ENCODE data around the gene METTL24.
"Not testable (repeated sequence)": the region's sequence is repeated elsewhere in the genome, so short reads cannot be mapped to it uniquely, and the experiment has no call there.

METTL24 gene

DNA sequence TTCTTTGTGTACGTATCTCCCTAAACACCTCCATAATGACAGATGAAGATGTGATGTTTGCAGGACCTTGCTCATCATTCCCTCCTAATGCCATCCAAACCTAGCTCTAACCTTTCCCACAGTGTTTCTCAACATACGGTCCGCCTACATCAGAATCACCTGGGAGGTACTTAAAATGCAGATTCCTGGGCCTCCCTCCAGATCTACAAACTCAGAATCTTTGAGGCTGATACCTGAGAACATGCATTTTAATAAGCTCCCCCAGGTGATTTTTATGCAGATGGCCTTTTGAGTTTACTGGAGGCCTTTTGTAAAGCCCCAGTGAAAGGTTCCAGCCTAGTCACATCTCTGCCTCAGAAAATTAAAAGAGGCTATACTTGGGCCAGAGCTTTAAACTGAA, 40.5 kb downstream of the METTL24 start:
- H3K4me3 ChIP-seq (ENCODE audit: low read depth, low read length): no peak overlapping the region
- TF ChIP-seq, protein P1, sequence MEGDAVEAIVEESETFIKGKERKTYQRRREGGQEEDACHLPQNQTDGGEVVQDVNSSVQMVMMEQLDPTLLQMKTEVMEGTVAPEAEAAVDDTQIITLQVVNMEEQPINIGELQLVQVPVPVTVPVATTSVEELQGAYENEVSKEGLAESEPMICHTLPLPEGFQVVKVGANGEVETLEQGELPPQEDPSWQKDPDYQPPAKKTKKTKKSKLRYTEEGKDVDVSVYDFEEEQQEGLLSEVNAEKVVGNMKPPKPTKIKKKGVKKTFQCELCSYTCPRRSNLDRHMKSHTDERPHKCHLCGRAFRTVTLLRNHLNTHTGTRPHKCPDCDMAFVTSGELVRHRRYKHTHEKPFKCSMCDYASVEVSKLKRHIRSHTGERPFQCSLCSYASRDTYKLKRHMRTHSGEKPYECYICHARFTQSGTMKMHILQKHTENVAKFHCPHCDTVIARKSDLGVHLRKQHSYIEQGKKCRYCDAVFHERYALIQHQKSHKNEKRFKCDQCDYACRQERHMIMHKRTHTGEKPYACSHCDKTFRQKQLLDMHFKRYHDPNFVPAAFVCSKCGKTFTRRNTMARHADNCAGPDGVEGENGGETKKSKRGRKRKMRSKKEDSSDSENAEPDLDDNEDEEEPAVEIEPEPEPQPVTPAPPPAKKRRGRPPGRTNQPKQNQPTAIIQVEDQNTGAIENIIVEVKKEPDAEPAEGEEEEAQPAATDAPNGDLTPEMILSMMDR (IDR thresholded peaks at IDR 0.05; ENCODE audit: low read depth, low read length): no peak

DNA sequence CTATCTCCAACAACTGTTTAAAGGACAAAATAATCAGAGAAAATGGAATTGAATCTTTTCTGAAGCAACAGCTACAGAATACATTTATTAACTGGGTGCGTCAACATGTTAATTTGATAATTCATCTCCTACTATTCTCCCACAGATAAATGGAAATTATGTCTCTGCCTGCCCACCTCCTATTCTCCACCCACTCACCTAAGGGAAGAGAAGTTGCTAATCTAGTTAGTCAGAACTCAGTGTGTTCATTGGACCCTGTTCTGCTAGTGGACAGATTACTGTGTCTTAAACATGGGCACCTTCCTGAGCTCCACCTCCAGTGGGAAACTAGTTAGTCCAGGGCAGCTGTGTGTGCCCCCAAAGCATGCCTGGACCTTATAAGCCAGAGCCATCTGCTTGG, 41.0 kb downstream of the METTL24 start:
- H3K4me3 ChIP-seq (ENCODE audit: low read depth, low read length): no peak overlapping the region
- TF ChIP-seq, protein P1 (IDR thresholded peaks at IDR 0.05; ENCODE audit: low read depth, low read length): no peak

DNA sequence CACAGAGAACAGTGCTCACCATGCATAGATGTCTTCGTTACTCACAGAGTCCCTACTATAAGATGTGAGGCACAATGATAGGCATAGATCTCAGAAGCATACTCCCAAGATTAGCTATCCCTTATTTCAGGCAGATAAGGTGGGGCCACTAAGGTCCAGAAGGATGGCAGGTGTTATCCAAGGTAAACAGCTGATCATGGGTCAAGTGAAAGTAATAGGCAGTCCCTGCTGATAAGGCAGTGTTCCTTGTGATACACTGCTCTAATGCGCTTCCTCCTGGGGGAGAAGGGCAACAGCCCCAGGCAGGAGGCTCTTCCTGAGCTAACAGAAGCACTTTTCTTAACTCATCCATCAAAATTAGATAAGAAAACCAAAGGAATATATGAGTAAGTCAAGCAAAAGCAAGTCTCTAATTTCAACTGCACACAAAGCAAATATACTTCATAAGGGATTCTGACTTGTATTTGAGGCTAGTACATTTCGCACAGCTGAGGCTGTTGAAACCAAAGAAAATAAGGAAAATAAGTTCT, 42.2 kb downstream of the METTL24 start:
- TF ChIP-seq, protein P1 (IDR thresholded peaks at IDR 0.05; ENCODE audit: low read depth, low read length): no peak
- H3K4me3 ChIP-seq (ENCODE audit: low read depth, low read length): no peak overlapping the region

DNA sequence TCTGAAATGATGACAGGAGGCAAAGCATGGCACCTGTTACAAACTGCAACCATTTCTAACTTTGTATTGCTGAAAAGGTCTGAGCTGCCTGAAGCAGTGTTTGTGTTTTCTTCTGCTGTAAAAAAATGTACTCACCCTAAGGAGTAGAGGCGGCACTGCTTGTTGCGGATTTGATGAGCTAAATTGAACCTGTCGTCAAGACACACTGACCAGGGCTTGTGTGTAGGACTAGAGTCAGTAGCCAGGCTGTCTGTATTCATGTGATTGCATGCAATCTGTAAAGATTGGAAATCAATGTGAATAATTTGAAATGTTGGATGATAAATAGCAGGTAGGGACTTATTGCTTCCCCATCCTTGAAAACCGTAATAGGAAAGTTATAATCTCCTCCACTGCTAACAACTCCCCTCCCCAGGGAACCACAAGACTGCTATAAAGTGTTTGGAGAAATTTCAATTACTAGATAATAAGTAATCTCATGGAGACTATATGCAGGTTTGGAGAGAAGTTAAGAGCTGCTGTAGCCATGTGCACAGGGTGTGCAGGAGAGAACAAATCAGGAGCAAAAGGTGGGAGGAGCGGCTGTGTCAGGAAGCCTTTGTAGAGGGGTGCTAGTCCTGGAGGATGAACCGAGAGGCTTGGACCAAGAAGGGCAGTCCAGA, 42.8 kb downstream of the METTL24 start:
- TF ChIP-seq, protein P1 (IDR thresholded peaks at IDR 0.05; ENCODE audit: low read depth, low read length): no peak
- H3K4me3 ChIP-seq (ENCODE audit: low read depth, low read length): no peak overlapping the region

DNA sequence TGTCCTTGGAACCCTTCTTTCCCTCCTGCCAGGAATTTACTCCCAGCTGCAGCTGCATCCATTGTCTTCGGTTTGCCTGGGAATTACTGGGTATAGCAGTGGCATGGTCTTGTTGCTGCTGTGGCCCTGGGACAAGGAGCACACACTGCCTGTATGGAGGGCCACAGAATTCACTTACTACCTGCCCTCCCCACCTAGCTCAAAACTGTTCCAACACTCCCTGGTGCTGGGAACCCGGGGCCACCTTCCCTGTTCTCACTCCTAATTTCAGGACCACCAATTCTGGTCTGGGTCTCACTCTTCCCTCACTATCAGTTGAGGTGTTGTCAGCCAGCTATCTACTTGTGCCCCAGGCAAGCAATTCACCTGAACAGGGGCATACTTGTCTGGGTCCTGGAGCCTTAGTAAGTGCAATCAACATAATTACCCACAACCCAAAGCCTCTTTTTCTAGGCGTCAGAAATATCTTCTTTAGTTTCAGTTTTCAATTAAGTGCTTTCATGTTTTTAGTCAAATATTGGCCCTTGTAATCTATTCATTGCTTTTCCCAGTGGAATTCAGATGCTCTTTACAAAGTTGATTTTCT, 47.2 kb downstream of the METTL24 start:
- TF ChIP-seq, protein P1 (IDR thresholded peaks at IDR 0.05; ENCODE audit: low read depth, low read length): no peak
- H3K4me3 ChIP-seq (ENCODE audit: low read depth, low read length): no peak overlapping the region

DNA sequence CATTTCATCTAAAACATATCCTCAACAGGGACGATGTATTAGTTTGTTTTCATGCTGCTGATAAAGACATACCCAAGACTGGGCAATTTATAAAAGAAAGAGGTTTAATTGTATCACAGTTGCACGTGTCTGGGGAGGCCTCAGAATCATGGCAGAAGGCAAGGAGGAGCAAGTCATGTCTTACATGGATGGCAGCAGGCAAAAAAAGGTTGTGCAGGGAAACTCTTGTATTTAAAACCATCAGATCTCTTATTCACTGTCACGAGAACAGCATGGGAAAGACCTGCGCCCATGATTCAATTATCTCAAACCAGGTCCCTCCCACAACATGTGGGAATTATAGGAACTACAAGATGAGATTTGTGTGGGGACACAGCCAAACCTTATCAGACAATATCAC, 48.7 kb downstream of the METTL24 start:
- not testable (repeated sequence) for H3K4me3 ChIP-seq (ENCODE audit: low read depth, low read length)

DNA sequence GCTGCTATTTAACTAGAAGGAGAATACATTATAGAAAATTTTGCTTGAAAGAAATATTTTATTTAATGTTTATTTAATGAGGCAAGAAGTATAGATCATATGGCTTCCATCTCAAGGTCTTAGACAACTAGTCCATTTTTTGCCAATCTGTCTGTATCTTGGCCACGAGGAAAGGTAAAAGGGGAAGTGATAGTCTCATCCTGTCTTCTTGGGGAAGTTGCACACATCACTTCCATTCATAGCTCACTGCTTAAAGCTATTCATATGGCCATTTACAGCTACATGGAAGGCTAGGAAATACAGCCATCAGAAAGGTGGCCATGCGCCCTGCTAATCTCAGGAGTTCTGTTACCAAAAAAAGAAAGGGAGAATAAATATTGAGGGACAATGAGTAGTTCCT, 50.8 kb downstream of the METTL24 start:
- TF ChIP-seq, protein P1 (IDR thresholded peaks at IDR 0.05; ENCODE audit: low read depth, low read length): no peak
- H3K4me3 ChIP-seq (ENCODE audit: low read depth, low read length): no peak overlapping the region

DNA sequence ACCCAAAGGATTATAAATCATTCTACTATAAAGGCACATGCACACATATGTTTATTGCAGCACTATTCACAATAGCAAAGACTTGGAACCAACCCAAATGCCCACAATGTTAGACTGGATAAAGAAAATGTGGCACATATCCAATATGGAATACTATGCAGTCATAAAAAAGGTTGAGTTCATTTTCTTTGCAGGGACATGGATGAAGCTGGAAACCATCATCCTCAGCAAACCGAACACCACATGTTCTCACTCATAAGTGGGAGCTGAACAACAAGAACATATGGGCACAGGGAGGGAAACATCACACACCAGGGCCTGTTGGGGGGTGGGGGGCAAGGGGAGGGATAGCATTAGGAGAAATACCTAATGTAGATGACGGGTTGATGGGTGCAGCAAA, 52.3 kb downstream of the METTL24 start:
- not testable (repeated sequence) for H3K4me3 ChIP-seq (ENCODE audit: low read depth, low read length)

DNA sequence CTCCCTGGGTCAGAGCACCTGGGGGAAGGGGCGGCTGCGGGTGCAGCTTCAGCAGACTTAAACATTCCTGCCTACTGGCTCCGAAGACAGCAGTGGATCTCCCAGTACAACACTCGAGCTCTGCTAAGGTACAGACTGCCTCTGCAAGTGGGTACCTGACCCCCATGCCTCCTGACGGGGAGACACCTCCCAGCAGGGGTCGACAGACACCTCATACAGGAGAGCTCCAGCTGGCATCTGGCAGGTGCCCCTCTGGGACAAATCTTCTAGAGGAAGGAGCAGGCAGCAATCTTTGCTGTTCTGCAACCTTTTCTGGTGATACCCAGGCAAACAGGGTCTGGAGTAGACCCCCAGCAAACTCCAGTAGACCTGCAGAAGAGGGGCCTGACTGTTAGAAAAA, 54.5 kb downstream of the METTL24 start:
- H3K4me3 ChIP-seq (ENCODE audit: low read depth, low read length): not testable (repeated sequence)

Measured in WI38 (cell line).